Osteocyte (in vitro differentiated cells): ENCODE measurements around the gene GRIK4. TPM values are rescaled to one million over a fixed set of nuclear protein-coding genes. Genes with fewer than 3 reads are reported as not detected.

Source experiments
- DNase-seq: peaks from one replicate; pipeline ENCODE4 v3.0.0; 2021; ENCODE audit warnings: mixed read lengths; ENCODE audit not compliant: unreplicated experiment; ENCODE audit errors: extremely low spot score
- H3K27ac Mint-ChIP-seq: one replicate; pipeline ENCODE4 v1.8.0; 2021; ENCODE audit warnings: mild to moderate bottlenecking, mixed read lengths; ENCODE audit not compliant: unreplicated experiment
- H3K27me3 Mint-ChIP-seq: one replicate; pipeline ENCODE4 v1.8.0; 2021; ENCODE audit warnings: mixed read lengths; ENCODE audit not compliant: unreplicated experiment
- H3K36me3 Mint-ChIP-seq: one replicate; pipeline ENCODE4 v1.8.0; 2021; ENCODE audit warnings: mixed read lengths; ENCODE audit not compliant: unreplicated experiment
- H3K4me1 Mint-ChIP-seq: one replicate; pipeline ENCODE4 v1.8.0; 2021; ENCODE audit warnings: mixed read lengths; ENCODE audit not compliant: unreplicated experiment
- H3K4me3 Mint-ChIP-seq: one replicate; pipeline ENCODE4 v1.8.0; 2021; ENCODE audit warnings: mild to moderate bottlenecking, moderate library complexity, mixed read lengths; ENCODE audit not compliant: unreplicated experiment
- H3K9me3 Mint-ChIP-seq: one replicate; pipeline ENCODE4 v1.8.0; 2021; ENCODE audit warnings: mixed read lengths; ENCODE audit not compliant: unreplicated experiment
- CTCF ChIP-seq: fragments of 200-600 bp; sonication (generic); IDR thresholded peaks from 2 replicates; pipeline ENCODE4 v1.5.0; 2021; ENCODE audit warnings: antibody characterized with exemption, mild to moderate bottlenecking, moderate library complexity
- total RNA-seq: library from RNA; stranded (reverse); gene quantifications from 2 replicates; pipeline ENCODE4 v1.2.1, GENCODE V29; 2021

Gene GRIK4
- total RNA-seq, 1 donor from 2014 or later: 0.11 TPM

GRCh38 chr11:120722524-120722923 is 211.0 kb downstream of the GRIK4 start:
- Mint-ChIP-seq H3K27ac (no peak overlapping the region), H3K36me3 (no peaks in the 10 kb centered on the region), H3K4me1 (no peaks in the 10 kb centered on the region), H3K9me3 (no peaks in the 10 kb centered on the region), H3K27me3 (peaks cover 28% of the 10 kb centered on the region), H3K4me3 (no peak overlapping the region)
- DNase-seq: no peak
- TF ChIP-seq CTCF: no peak

- Mint-ChIP-seq H3K9me3 (peaks cover 5% of the 10 kb centered on the region), H3K4me1 (no peaks in the 10 kb centered on the region), H3K4me3 (no peak overlapping the region), H3K27me3 (peaks cover 24% of the 10 kb centered on the region), H3K27ac (no peak overlapping the region), H3K36me3 (no peaks in the 10 kb centered on the region)
- TF ChIP-seq CTCF: no peak
- DNase-seq: no peak
Measured at GRCh38 chr11:120723751-120724150, 212.2 kb downstream of the GRIK4 start.

- Mint-ChIP-seq H3K36me3 (no peaks in the 10 kb centered on the region), H3K4me1 (no peaks in the 10 kb centered on the region), H3K9me3 (peaks cover 10% of the 10 kb centered on the region), H3K27ac (no peak overlapping the region), H3K4me3 (no peak overlapping the region), H3K27me3 (peaks cover 9% of the 10 kb centered on the region)
- no peak for TF ChIP-seq CTCF
- no peak for DNase-seq
Measured at GRCh38 chr11:120727752-120728151, 216.2 kb downstream of the GRIK4 start.

- Mint-ChIP-seq H3K27me3 (peaks cover 13% of the 10 kb centered on the region), H3K36me3 (no peaks in the 10 kb centered on the region), H3K27ac (no peak overlapping the region), H3K4me1 (no peaks in the 10 kb centered on the region), H3K9me3 (no peaks in the 10 kb centered on the region), H3K4me3 (no peak overlapping the region)
- DNase-seq: peak; percentile 19
- TF ChIP-seq CTCF: no peak
Measured at GRCh38 chr11:120735035-120735434, 223.5 kb downstream of the GRIK4 start.

- DNase-seq: no peak
- Mint-ChIP-seq H3K4me3 (no peak overlapping the region), H3K4me1 (no peaks in the 10 kb centered on the region), H3K27me3 (no peaks in the 10 kb centered on the region), H3K9me3 (no peaks in the 10 kb centered on the region), H3K27ac (no peak overlapping the region), H3K36me3 (no peaks in the 10 kb centered on the region)
- no peak for TF ChIP-seq CTCF
Measured at GRCh38 chr11:120738516-120739046, 227.0 kb downstream of the GRIK4 start.
